HS-5 (cell line): ENCODE data around the gene SHMT1.
"Not testable (repeated sequence)": the region's sequence is repeated elsewhere in the genome, so short reads cannot be mapped to it uniquely, and the experiment has no call there.

Experiments used
- DNase-seq: peaks from one replicate; pipeline ENCODE4 v3.0.0-alpha.2; 2012; ENCODE audit warnings: low read depth

Gene SHMT1

GRCh38 chr17:18324140-18325050 is 39.0 kb downstream of the SHMT1 start:
- DNase-seq = no peak

GRCh38 chr17:18323507-18324139 is 39.7 kb downstream of the SHMT1 start:
- DNase-seq = no peak

GRCh38 chr17:18323007-18323406 is 40.3 kb downstream of the SHMT1 start:
- DNase-seq = no peak

GRCh38 chr17:18322522-18322921 is 40.8 kb downstream of the SHMT1 start:
- no peak for DNase-seq

GRCh38 chr17:18321309-18321708 is 42.0 kb downstream of the SHMT1 start:
- no peak for DNase-seq

- no peak for DNase-seq
Observed at GRCh38 chr17:18320301-18320700, 43.0 kb downstream of the SHMT1 start.

- no peak for DNase-seq
Observed at GRCh38 chr17:18319604-18320256, 43.6 kb downstream of the SHMT1 start.

- no peak for DNase-seq
Observed at GRCh38 chr17:18318771-18319450, 44.4 kb downstream of the SHMT1 start.

- no peak for DNase-seq
Observed at GRCh38 chr17:18318117-18318516, 45.2 kb downstream of the SHMT1 start.

- no peak for DNase-seq
Observed at GRCh38 chr17:18315961-18316360, 47.4 kb downstream of the SHMT1 start.

- no peak for DNase-seq
Observed at GRCh38 chr17:18315562-18315922, 47.8 kb downstream of the SHMT1 start.

GRCh38 chr17:18314731-18315561 is 48.4 kb downstream of the SHMT1 start, which contains the start of the genes SMCR8 and TOP3A:
SMCR8 (plus strand) TSS chr17:18315293; CDS start chr17:18315790, 497 bp downstream.
TOP3A (minus strand) TSS chr17:18314994; CDS start chr17:18314778, 216 bp downstream.
- DNase-seq = peak; percentile 90

- no peak for DNase-seq
Observed at GRCh38 chr17:18314059-18314730, 49.2 kb downstream of the SHMT1 start.

GRCh38 chr17:18309202-18309601 is 54.1 kb downstream of the SHMT1 start:
- no peak for DNase-seq

GRCh38 chr17:18303206-18303605 is 60.1 kb downstream of the SHMT1 start:
- not testable (repeated sequence) for DNase-seq

GRCh38 chr17:18300725-18301480 is 62.4 kb downstream of the SHMT1 start:
- no peak for DNase-seq

- DNase-seq = not testable (repeated sequence)
Observed at GRCh38 chr17:18298061-18298460, 65.3 kb downstream of the SHMT1 start.

GRCh38 chr17:18291718-18292540 is 71.4 kb downstream of the SHMT1 start:
- DNase-seq = no peak

GRCh38 chr17:18285296-18285695 is 78.1 kb downstream of the SHMT1 start:
- no peak for DNase-seq
